HL-60/S4 (cell line): ENCODE data around the gene TMEM190.

Experiments
- in situ Hi-C: fragments of 300-500 bp; cut with MboI; formaldehyde crosslinking; loops from 2 replicates; pipeline ENCODE4 v1.14.3; 2022; ENCODE audit warnings: low sequenced_read_pairs

TMEM190 gene

DNA sequence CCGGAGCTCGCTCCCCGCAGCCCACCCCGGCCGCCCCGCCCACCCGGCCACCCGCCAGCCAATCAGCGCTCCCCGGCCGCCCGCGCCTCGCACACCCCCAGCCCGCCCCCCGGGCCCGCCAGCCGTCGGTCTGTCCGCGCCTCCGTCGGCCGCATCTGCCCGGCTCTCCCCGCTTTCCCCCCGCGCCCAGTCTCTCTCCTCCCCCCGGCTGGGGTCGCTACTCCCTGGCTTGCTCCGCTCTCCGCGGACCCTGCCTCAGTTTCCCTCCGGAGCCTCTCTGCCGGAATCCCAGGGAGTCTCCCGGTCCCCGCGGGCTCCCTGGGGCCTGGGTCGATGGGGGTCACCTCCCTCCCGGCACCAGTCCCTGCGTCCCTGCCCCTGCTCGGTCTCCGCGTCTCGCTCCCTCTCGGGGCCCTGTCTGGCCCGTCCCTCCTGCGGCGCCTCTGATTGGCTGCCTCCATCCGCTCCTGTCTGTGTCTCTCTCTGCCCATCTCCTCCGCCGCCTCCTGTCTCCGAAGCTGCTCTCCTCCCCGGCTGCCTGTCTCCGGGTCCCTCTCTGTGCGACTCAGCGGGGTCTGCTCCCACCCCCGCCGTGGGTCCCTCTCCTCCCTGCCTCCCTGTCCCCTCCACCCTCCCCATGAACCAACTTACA lies 6.8 kb upstream of the TMEM190 start:
- in situ Hi-C loops: no loop called here

DNA sequence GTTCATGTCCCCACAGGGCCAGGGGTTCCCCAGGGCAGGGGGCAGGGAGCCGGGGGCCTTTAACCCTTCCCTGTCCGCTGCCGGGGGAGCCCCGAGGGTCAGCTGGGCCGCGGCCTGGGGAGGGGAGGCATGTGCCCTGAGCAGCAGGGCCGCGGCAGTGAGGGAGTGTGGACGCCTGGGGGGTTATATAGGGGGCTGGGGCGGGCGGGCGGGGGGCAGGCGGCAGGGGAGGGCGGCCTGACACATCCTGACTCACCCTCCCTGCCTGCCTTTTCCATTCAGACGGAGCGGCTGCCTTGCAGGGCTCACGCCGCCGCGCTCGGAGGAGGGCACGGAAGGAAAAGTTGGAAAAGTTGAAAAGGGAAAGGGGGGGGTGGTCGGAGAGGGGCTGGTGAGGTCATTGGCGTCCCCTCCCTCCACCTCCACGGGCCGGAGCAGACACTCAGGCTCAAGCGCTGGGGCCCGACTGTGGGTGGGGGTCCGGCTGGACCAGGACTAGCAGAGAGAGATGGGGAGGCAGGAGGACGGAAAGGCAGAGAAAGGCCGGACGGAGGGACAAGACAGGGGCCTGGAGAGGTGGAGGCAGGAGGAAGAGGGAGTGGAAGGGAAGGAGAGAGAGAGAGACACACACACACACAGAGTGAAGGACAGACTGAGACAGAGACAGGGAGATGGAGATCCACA lies 6.2 kb upstream of the TMEM190 start, which contains the start of gene IL11:
Gene IL11, minus strand, starts transcription at position 159 of the 684 bp plus-strand sequence. Its CDS starts 153 bp downstream, at position 6.
- in situ Hi-C loops: no loop called here

DNA sequence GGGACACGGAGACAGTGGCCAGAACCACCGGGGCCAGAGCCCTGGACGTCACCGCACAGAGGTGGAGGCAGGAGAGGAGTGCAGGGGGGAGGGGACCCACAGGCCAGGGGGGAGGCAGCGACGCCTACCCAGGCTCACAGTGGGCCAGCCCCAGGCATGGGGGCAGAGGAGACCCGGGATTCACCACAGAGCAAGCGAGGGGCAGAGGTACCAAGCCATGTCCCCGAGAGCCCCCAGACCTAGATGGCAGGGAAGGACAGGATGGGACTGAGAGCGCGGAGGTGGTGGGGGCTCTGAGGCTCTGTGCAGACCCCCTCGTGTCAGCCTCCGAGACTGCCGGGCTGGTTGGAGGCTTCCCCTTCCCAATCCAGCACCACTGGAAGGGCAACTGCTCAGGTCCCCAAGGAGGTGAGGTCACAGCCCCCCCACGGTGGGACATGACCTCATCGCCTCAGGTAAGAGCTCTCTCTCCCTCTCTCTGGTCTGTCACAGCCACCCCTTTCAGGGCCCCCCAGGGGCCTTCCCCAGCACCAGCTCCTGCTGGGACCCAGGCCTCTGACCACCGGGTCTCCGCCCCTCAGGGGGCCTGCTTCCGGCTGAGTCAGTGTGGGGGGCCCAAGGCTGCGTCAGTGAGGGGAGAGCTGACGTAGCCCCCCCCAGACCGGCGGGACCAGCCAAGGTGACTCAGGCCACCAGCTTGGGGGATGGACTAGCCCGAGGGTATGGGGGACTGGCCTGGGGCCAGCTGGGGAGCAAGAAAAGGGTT lies 4.1 kb upstream of the TMEM190 start:
- in situ Hi-C loops: no loop called here

DNA sequence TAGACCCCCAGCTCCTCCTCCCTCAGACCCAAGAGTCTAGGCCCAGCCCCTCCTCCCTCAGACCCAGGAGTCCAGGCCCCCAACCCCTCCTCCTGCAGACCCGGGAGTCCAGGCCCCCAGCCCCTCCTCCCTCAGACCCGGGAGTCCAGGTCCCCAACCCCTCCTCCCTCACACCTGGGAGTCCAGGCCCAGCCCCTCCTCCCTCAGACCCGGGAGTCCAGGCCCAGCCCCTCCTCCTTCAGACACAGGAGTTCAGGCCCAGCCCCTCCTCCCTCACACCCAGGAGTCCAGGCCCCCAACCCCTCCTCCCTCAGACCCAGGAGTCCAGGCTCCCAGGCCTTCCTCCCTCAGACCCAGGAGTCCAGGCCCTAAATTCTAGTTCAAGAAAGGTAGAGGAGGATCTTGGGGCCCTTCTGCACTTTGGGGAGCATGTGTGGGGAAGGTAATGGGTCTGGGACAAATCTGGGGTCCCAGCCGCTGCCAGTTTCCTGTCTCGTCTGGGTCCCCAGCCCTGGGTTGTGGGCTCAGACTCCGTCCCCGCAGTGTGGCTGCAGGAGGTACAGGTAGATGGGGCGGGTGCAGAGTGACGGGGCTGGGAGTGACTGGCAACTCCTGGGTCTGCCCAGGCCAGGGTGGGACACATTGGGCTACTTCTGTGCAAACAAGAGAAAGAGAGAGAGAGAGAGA lies 3.2 kb upstream of the TMEM190 start:
- in situ Hi-C loops: no loop called here

DNA sequence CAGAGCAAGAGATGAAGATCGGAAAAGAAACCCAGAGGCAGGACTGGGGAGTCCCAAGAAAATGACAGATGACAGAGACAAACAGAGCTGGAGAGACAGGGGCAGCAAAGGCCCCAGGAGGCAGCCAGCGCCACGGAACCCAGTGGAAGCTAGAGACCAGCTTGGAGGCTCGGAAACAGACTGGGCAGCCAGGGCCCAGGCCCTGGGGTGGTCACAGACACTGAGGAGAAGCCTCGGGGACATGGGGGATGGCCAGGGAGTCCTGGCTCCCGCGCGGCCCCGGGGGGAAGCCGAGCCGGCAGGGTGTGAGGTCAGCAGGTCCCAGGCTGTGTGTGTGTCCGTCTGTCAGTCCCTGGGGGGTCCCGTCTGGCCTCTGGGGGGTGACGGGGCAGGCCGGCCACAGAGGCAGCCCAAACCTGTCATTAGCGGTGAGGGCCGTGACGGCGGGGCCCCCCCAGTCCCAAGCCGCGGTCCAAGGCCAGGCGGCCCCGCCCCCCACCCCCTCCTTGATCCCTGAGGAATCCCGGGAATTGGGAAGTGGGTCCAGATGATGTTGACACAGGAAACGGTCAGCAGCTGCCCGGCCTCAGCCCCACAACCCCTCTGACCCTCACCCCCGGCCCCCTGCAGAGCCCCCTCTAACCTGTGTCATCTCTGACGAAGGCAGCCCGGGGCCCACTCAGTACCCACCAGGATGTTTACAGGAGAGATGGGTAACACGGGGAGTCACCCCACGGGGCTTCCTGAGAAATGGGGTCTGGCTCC lies 2.5 kb upstream of the TMEM190 start:
- in situ Hi-C loops: no loop called here

- in situ Hi-C loops: no loop called here
Measured at GRCh38 chr19:55377356-55378131, 918 bp downstream of the TMEM190 start.

GRCh38 chr19:55379174-55379573 lies 2.5 kb downstream of the TMEM190 start:
- in situ Hi-C loops: no loop called here

DNA sequence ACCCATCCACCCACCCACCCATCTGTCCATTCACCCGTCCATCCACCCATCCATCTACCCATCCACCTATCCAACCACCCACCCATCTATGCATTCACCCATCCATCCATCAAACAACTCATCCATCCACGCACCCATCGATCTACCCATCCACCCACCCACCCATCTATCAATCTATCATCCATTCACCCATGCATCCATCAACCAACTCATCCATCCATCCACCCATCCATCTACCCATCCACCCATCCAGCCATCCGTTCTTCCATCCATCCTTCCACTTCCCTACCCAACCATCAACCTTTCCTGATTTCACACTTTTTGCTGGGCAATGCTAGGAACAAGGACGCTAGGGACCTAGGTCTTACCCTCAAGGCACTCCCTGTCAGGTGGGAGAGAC lies 5.4 kb downstream of the TMEM190 start:
- in situ Hi-C loops: no loop called here

DNA sequence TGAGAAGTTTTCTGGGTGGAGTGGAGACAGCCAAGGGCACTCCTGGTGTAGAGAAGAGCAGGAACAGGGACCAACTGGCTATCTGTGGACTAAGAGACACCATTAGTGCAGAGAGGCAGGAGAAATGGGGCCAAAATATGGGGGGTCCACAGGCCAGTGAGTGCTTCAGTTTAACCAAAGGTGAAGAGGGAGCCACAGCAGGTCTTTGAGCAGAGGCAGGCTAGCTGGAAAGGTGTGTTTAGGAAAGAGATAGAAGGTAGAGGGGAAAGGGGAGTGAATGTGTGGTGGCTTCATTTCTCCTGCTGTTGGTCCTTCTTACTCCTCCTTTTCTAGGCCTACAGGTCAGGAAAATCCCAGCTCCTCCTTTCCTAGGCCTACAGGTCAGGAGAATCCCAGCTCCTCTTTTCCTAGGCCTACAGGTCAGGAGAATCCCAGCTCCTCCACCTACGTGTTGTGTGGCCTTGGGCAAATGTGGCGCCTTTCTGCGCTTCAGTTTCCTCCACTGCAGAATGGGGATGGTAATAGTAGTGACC lies 6.0 kb downstream of the TMEM190 start:
- in situ Hi-C loops: no loop called here

- in situ Hi-C loops: no loop called here
Measured at GRCh38 chr19:55383279-55384130, 6.9 kb downstream of the TMEM190 start.

- in situ Hi-C loops: no loop called here
Measured at GRCh38 chr19:55384131-55384919, 7.7 kb downstream of the TMEM190 start, which contains the start of gene TMEM238. Gene TMEM238, minus strand, starts transcription at chr19:55384292. Its CDS starts 33 bp downstream, at chr19:55384259.

- in situ Hi-C loops: no loop called here
Measured at GRCh38 chr19:55384920-55385723, 8.5 kb downstream of the TMEM190 start.

DNA sequence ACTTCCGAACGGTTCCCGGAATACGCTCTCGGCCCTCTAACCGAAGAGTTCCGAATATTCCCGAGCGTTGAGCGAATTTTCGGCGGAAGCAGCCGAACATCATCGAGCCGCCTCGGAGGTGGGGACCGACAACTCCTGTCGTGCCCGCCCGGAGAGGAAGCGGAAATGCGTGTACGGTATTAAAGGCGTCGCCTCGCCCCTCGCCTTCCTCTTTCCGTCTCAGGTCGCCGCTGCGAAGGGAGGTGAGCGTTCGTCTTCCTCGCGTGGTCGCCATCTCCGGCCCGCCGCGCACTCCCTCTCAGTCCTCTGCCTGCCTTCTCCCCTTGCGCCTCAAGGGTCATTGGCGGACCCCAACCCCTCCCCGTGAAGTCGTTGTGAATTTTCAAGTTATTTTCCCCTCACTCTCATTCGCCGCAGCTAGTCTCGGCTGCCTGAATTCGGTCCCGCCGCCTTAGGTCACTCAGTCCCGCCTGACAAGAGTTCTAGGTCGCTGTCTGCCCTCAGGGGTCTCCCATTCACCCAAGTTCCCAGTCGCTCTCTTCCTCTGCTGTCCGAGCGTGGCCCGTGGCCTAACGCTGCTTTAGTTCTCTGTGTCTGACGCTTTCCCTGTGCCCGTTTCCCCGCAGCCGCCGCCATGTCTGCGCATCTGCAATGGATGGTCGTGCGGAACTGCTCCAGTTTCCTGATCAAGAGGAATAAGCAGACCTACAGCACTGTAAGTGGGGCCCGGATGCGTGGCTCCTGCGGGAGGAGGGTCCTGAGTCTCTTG lies 9.3 kb downstream of the TMEM190 start, which contains the start of gene RPL28:
Gene RPL28, plus strand, starts transcription at position 209 of the 769 bp plus-strand sequence. Its CDS starts 426 bp downstream, at position 635.
- in situ Hi-C loops: no loop called here

DNA sequence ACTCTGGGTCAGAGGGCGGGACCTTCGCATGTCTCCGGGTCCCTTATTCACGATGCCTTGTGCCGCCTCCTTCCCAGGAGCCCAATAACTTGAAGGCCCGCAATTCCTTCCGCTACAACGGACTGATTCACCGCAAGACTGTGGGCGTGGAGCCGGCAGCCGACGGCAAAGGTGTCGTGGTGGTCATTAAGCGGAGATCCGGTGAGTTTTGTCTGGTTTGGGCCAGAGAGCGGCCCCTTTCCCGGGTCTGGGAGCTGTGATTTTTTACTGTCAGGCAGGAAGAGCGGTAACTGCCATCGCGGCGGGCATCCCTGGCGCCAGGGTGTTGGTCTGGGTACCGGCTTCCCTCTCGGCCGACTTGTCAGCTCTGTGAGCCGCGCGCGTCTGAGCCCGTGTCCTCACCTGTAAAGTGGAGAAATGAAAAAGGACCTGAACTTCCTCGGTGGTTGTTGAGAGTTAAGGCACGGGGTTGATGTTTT lies 9.9 kb downstream of the TMEM190 start:
- in situ Hi-C loops: no loop called here

- in situ Hi-C loops: no loop called here
Measured at GRCh38 chr19:55387736-55388497, 11.3 kb downstream of the TMEM190 start.
